HS-27A (cell line): ENCODE data around the gene DDT.
"Not testable (repeated sequence)": the region's sequence is repeated elsewhere in the genome, so short reads cannot be mapped to it uniquely, and the experiment has no call there.

Experiments
- DNase-seq: peaks from one replicate; pipeline ENCODE4 v3.0.0-alpha.2; 2012; ENCODE audit warnings: low read depth, missing footprints

DDT gene

GRCh38 chr22:23974345-23974744, at the start of gene DDT:
Gene DDT, minus strand, starts transcription at chr22:23974441. Its CDS starts 27 bp downstream, at chr22:23974414.
- not testable (repeated sequence) for DNase-seq

- DNase-seq = no peak
Measured at GRCh38 chr22:24023204-24023789, 49.1 kb upstream of the DDT start.

GRCh38 chr22:24021304-24021703, 47.1 kb upstream of the DDT start:
- DNase-seq = no peak

- no peak for DNase-seq
Measured at GRCh38 chr22:24016156-24016555, 41.9 kb upstream of the DDT start.

GRCh38 chr22:24011735-24012068, 37.5 kb upstream of the DDT start:
- no peak for DNase-seq

- DNase-seq = no peak
Measured at GRCh38 chr22:24010018-24010391, 35.8 kb upstream of the DDT start.

- DNase-seq = no peak
Measured at GRCh38 chr22:24009227-24010017, 35.2 kb upstream of the DDT start.

- DNase-seq = no peak
Measured at GRCh38 chr22:24008381-24009226, 34.4 kb upstream of the DDT start.

- DNase-seq = no peak
Measured at GRCh38 chr22:24008022-24008283, 33.7 kb upstream of the DDT start.

GRCh38 chr22:24007253-24008021, 33.2 kb upstream of the DDT start:
- DNase-seq = no peak

GRCh38 chr22:24006914-24007214, 32.6 kb upstream of the DDT start:
- DNase-seq = no peak

GRCh38 chr22:24006207-24006913, 32.1 kb upstream of the DDT start:
- no peak for DNase-seq

GRCh38 chr22:24005201-24005600, 31.0 kb upstream of the DDT start, which contains the start of gene GSTT4:
Gene GSTT4, minus strand, starts transcription at chr22:24005453. Its CDS starts 97 bp downstream, at chr22:24005356.
- DNase-seq = no peak

- DNase-seq = no peak
Measured at GRCh38 chr22:24003887-24004286, 29.6 kb upstream of the DDT start.

- no peak for DNase-seq
Measured at GRCh38 chr22:24002851-24003250, 28.6 kb upstream of the DDT start.

GRCh38 chr22:24002272-24002671, 28.0 kb upstream of the DDT start:
- DNase-seq = no peak

GRCh38 chr22:24001314-24001713, 27.1 kb upstream of the DDT start:
- no peak for DNase-seq

- DNase-seq = not testable (repeated sequence)
Measured at GRCh38 chr22:23999779-24000178, 25.5 kb upstream of the DDT start.

GRCh38 chr22:23997092-23997491, 22.9 kb upstream of the DDT start:
- DNase-seq = no peak

- not testable (repeated sequence) for DNase-seq
Measured at GRCh38 chr22:23993581-23994177, 19.4 kb upstream of the DDT start.

- not testable (repeated sequence) for DNase-seq
Measured at GRCh38 chr22:23993080-23993479, 18.8 kb upstream of the DDT start.
